Hypothalamus (tissue), 51 donors: ENCODE data around the gene HSPB7.
"Not testable (repeated sequence)": the region's sequence is repeated elsewhere in the genome, so short reads cannot be mapped to it uniquely, and the experiment has no call there.

Experiments
- DNase-seq, 51 donors: peaks; one replicate each; lab custom pipeline; 2025; lab: John Stamatoyannopoulos, UW

The HSPB7 gene

DNA sequence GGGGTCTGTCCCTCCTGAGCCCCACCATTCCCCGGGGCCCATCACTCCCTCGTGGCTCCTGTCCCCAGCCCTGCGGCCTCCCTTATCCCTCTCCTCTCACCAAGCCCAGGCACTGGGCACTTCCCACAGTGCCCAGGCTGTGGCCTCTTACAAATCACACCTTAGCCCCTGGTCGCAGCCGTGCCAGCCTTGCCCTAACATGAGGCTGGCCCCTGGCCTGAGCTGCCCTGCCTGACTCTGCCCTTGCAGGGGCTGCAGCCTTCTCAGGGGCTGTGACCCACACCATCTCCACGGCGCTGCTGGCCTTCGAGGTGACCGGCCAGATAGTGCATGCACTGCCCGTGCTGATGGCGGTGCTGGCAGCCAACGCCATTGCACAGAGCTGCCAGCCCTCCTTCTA, 34.1 kb upstream of the HSPB7 start:
- DNase-seq, result not testable (repeated sequence)

DNA sequence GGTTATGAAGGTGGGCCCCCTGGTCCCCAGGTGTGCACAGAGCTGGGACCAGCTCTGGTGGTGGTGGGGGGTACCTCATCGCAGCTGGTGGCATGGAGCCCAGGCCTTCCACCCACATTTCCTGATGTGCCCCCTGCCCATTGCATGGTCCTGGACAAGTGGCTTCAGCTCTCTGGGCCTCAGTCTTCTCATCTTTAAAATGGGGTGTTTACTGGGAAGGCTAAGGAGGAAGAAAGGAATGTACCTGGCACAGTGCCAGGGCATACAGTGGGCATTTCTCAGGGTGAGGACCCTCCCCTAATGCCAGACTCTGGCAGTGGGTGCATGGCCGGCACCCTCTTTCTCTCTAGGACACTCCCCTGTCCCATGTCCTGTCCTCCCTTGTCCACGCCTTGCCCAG, 33.2 kb upstream of the HSPB7 start:
- no peak for DNase-seq

DNA sequence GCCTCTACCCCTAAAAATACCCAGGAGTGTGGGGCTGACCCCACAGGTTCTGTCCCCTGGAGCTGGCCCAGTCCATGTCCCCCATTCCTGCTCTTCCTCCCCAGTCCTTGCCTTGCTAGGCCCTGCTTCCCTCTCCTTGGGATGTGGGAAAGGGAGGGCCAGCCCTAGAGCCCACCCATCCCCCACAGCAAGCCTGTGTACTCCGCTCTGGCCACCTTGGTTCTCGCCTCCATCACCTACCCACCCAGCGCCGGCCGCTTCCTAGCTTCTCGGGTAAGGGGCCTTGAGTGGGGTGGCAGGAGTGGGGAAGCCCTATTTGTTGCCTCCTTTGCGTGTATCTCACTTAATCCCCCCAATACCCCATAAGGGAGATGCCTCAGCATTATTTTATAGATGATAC, 32.5 kb upstream of the HSPB7 start:
- no peak for DNase-seq

DNA sequence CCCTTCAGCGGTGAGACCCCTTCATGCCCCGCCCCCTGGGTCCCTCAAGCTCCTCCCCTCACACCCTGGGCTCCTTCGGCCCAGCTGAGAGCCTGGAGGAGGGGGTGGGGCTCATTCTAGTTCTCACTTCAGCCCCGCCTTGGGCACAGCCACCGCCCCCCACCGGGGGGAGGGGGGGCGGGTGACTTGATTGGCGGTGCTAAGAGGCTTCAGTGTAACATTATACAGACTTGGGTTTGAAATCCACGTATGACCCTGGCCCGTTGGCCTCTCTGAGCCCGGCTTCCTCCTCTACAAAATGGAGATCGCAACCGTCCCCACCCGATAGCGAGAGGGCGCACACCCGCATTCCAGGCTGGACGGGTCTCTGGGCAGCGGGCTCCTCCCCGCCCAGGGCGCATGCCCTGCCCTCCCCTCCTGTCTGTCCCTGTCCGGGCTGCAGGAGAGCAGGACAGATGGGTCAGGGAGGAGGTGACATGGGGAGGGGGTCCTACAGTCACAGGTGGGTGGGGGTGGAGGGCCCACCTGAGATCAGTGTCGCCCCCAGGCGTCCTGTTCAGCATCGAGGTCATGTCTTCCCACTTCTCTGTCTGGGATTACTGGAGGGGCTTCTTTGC, 30.8 kb upstream of the HSPB7 start:
- peak in 3 of 51 donors; percentile 11 for DNase-seq

DNA sequence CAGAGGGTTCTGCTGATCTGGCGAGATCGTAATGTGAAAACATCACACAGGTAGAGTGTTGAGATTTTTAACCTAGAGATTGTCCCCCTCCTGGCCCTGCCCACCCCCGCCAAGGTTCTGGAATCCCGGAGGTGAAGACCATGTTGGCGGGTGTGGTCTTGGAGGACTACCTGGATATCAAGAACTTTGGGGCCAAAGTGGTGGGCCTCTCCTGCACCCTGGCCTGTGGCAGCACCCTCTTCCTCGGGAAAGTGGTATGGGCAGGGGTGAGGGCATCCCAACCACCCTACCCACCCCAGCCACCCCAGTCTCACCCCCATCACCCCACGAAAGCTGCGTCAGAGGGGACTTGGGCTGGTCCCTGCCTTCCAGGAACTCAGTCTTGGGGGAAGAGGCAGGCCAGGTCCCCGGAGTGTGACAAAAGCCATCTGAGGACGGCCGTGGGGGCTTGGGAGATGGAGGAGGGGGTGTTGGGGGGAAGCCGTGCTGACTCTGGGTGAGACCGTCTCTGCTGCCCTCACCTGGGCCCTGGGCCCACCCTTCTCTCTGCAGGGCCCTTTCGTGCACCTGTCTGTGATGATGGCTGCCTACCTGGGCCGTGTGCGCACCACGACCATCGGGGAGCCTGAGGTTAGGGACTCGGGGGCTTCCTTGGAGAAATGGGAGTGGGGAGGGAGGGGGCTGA, 30.1 kb upstream of the HSPB7 start:
- DNase-seq, result no peak

DNA sequence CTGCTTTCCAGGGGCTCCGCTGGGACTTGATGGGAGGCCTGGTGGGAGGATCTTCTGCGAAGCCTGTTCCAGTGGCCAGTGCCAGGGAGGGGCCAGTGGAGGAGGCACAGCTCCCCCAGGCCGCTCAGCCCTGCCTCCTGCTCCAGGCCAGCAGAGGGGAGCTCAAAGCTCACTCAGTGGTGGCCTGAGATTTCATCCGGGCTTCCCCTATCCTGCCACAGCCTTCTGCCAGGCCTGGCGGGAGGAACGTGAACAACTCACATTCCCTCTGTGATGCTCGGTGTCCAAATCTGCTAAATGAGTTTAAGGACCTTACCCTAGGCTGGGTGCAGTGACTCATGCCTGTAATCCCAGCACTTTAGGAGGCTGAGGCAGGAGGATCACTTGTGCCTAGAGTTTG, 29.0 kb upstream of the HSPB7 start:
- no peak for DNase-seq

DNA sequence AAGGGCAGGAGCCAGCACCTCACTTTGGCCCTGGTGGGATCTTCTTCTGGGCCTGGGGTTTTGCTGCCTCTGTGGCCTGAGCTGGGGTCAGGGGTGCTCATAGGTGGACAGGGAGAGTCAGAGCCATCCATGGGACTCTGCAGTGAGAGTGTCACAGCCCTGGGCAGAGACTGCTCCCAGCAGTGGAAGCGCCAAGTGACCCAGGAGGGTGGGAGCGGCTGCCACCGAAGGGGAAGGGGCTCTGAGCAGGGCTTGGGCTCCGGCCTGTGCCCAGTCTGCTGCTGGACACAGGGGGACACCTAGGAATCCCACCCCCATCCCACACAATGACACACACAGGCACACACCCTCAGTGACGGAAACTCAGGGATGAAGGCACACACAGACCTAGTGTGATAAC, 26.1 kb upstream of the HSPB7 start:
- no peak for DNase-seq

DNA sequence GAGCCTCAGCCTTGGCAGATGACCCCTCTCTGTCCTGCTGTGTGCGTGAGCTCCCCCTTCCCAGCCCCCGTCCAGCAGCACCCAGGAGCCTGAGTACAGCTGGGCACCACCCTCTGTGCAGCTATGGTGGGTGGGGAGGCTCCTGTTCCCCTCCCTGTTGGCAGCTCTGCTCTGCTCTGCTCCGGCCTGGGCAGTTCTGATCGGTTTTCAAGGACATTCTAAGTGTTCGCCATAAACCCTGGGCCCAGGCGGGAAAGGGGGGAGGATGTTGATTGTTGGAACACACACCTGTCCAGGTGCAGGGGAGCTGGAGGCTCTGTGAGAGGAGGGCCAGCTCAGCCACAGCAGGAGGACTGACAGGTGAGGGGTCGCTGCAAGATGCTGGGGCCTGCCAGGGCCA, 25.7 kb upstream of the HSPB7 start, which contains the start of gene CLCNKB:
Gene CLCNKB (plus strand): TSS at position 262 of the 400 bp plus-strand sequence. CDS start 711 bp downstream, outside the sequence.
- DNase-seq, result no peak

DNA sequence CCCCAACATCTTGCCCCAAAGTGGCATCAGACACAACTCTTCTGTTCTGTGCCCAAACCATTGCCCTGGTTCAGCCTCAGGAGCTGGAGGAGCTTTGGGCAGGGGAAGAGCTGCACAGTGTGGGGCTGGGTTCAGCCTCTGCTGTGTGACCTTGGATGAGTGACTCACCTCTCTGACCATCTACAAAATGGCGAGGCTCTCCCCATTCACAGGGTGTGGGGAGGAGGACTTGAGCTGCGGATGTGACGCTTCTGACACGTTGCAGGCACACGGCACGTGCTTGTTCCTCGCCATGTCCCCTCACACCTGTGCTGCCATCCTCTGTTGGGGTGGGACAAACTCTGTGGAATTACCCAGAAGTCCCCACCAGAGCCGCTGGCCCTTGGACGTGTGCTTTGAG, 24.8 kb upstream of the HSPB7 start:
- DNase-seq, result not testable (repeated sequence)

DNA sequence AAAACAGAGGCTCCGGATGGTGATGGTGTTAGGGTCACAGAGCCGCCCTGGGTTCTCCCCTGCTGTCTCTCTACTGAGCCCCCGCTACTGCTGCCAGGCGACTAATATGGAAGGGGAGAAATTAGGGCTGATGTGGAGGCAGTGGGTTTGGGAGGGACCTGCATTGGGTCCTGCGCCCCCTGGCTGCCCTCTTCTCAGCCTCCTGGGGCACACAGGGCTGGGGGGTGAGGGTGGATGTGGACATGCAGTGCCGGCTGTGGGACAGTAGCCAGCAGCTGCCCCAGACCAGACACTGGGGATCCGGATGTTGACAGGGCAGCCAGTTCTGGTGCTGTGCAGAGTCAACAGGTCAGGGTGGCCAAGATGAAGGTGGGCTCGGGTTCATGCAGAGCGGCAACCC, 24.3 kb upstream of the HSPB7 start:
- no peak for DNase-seq

DNA sequence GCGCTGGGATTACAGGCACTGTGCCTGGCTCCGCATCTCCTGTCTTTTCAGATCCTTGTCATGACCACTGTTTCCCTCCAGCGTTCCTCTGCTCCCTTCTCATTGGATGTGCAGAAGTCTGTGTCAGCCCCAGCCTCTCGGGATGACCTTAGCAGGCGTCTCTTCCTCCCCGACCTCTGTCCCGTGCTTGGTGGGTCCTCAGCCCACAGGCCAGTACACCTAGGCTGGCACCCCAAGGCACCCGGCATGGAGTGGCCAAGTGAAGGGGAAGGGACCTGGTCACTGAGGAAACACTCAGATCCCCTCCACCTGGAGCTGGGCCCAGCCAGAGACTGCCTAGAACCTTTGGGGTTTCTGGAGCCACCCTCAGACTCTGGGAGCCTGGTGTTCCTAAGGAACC, 23.4 kb upstream of the HSPB7 start:
- no peak for DNase-seq

DNA sequence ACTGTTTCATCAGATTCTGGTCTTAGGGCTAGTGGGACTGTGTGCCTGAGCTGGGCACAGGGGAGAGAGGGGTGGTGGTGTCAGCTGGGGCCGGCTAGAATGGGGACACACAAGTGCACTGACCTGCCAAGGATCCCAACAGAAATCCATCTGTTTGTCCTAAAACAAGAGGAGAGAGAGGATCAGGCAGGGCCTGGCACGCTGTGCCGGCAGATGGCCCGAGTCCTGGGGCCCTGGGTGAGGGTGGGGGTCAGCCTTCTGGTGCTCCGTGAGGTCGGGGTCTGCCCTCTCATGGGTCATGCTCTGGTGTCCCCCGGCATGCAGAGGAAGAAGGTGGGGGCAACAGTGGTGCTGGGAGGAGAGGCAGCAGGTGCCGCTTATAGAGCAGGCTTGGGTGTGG, 22.0 kb upstream of the HSPB7 start:
- DNase-seq, result not testable (repeated sequence)

DNA sequence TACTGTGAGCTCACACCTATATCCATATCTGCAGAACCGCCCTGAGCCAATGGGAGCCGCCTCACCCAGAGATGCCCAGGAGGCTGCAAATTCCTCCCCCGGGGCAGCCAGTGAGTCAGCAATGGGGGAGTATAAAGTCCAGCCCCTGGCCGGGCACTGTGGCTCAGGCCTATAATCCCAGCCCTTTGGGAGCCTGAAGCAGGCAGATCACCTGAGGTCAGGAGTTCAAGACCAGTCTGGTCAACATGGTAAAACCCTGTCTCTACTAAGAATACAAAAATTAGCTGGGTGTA, 20.7 kb upstream of the HSPB7 start:
- DNase-seq, result no peak

DNA sequence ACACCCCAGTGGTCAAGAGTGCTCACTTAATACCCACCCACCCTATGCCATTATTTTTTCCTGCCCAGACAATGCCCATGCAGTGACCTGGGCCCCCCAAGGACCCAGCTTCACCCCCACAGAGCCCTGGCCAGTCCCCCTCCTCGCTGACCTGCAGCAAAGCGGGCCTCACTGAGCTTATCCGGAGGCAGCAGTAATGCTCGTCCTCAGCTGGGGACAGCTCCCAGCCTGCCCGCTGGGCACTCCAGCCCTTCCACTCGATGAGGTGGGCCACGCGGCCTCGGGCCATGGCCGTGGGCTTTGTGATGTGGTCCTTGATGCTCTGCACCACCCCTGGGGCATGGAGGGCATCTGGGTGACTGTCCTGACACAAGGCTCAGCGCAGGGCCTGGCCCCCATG, 18.6 kb upstream of the HSPB7 start:
- not testable (repeated sequence) for DNase-seq

DNA sequence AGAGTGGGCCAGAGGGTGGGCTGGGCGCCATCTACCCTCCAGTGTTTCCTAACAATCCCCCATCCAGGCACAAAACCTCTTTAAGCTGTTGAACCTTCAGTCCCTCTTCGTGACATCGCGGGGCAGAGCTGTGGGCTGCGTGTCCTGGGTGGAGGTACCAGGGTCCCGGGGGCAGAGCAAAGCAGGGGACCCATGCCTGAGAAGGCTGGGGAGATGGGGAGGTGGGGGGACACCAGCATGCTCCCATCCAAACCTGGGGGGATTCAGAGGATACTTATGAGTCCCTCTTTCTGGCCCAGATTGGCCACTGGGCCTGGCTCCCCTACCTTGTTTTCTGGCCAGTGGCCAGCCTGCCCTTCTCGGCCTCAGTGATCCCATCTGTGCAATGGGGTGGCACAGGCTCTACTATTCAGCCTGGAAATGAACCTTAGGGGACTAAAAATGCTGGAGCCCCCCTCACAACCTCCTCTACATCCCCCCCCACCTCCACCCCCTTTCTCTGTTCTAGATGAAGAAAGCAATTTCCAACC, 15.3 kb upstream of the HSPB7 start:
- DNase-seq, result not testable (repeated sequence)

DNA sequence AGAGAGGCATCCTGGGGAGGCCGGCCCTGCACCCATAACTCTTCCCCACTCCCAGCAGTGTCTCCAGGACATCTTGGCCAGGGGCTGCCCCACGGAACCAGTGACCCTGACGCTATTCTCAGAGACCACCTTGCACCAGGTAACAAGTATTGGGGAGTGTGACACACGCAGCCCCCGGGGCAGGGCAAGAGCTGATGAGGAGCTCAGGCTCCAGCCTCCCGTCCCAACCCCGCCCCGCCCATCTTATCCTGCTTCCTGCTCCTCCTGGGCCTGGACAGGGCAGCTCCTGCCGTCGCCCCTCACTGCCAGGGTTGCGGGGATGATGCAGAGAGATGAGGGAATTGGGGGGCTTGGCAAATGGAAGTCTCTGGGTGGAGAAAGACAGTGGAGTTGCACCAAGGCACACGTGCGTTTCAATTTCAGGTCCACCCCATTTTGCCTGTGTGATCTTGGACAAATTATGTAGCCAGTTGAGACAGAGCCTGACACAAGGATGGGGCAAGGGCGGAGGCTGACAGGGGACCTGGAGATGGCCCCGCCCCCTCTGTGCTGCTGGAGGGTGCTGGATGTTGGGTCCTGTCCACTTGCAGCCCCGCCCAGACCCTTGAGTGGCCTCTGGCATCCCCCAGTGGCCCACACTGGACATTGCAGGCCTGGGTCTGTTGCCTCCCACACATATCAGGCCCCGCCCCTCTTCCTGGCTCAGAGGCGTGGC, 14.7 kb upstream of the HSPB7 start:
- DNase-seq, result peak in 47 of 51 donors; percentile 6 to 76 (median 44)

DNA sequence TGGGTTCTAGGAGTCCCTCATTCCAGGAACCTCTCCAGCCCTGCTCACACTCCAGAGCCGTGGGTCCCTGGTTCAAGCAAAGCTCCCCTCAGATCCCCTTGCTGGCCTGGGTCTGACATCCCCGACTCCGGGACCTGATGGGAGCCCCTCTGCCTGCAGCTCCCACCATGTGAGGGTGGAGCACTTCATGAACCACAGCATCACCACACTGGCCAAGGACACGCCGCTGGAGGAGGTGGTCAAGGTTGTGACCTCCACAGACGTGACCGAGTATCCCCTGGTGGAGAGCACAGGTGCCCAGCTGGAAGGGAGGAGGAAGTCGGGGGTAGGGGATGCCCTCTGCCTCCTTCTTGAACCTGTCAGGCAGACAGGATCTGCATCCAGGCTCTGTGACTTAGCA, 13.7 kb upstream of the HSPB7 start:
- no peak for DNase-seq

DNA sequence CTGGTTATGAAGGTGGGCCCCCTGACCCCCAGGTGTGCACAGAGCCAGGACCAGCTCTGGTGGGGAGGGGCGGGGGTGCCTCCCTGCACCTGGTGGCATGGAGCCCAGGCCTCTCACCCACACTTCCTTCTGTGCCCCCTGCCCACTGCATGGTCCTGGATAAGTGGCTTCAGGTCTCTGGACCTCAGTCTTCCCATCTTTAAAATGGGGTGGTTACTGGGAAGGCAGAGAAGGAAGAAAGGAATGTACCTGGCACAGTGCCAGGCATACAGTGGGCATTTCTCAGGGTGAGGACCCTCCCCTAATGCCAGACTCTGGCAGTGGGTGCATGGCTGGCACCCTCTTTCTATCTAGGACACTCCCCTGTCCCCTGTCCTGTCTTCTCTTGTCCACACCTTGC, 11.4 kb upstream of the HSPB7 start:
- DNase-seq, result no peak

DNA sequence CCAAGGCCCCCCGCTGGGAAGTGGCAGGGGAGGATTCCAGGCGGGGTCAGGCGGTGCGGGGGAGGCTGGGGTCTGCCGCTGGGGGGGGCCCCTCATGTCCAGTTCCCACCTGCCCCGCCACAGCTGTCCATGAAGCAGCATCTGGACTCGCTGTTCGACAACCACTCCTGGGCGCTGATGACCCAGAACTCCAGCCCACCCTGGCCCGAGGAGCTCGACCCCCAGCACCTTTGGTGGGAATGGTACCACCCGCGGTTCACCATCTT, 11.1 kb upstream of the HSPB7 start:
- DNase-seq, result not testable (repeated sequence)

DNA sequence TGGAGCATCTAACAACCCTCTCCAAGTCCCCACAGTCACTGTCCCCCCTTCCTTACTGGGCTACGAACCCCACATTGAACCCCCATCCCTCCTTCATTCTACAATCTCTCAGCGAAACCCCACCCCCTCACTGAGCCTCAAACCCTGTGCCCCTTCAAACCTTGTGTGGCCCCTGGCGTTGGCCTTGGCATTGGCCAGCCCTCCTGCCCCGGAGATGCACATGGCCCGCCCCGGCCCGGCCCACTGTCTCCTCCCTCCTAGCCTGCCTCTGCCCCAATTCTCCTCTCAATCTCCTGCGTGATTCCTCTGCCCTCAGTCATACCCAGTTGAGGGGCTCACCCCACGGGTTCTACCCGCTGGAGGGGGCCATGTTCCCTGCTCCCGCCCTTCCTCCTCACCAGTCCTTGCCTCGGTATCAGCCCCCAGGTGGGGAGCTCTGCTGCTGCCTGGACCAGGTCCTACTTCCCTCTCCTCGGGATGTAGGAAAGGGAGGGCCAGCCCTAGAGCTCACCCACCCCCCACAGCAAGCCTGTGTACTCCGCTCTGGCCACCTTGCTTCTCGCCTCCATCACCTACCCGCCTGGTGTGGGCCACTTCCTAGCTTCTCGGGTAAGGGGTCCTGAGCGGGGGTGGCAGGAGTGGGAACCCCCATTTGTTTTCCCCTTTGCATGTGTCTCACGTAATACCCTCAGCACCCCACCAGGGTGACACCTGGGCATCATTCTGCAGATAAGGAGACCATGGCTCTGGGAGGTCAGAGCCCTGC, 10.6 kb upstream of the HSPB7 start:
- DNase-seq, result no peak

DNA sequence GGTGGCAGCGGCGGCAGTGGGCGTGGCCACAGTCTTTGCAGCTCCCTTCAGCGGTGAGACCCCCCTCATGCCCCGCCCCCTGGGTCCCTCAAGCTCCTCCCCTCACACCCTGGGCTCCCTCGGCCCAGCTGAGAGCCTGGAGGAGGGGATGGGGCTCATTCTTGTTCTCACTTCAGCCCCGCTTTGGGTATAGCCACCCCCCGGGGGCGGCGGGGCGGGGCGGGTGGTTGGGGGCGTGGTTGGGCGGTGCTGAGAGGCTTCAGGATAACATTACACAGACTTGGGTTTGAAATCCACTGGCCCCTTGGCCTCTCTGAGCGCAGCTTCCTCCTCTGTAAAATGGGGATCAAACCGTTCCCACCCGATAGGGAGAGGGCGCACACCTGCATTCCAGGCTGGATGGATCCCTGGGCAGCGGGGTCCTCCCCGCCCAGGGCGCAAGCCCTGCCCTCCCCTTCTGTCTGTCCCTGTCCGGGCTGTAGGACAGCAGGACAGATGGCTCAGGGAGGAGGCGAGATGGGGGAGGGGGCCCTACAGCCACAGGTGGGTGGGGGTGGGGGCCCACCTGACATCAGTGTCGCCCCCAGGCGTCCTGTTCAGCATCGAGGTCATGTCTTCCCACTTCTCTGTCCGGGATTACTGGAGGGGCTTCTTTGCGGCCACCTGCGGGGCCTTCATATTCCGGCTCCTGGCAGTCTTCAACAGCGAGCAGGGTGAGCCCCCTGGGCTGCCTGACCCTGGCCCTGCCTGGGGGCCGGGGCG, 9.1 kb upstream of the HSPB7 start:
- DNase-seq, result no peak
